DND-41 (cell line): ENCODE measurements around the gene CCDC40.

Source experiments
- ATAC-seq: fragments of 200-7000 bp; cut with Tn5 transposase; 3 replicates; pipeline ENCODE4 v1.9.1; 2021; ENCODE audit warnings: low read depth; ENCODE audit not compliant: insufficient read depth
- DNase-seq: peaks from one replicate; pipeline ENCODE4 v3.0.0-alpha.2; 2020
- H2AFZ ChIP-seq: 2 replicates; pipeline ENCODE4 v1.6.0; 2012; ENCODE audit warnings: low read depth, low read length
- H3K27ac ChIP-seq: 2 replicates; pipeline ENCODE4 v1.5.1; 2012; ENCODE audit warnings: low read length, inconsistent platforms
- H3K27me3 ChIP-seq: fragments of 200-600 bp; sonication (generic); 2 replicates; pipeline ENCODE4 v1.6.0; 2012; ENCODE audit warnings: low read length, mild to moderate bottlenecking, inconsistent platforms; ENCODE audit not compliant: insufficient read depth, poor library complexity
- H3K36me3 ChIP-seq: 2 replicates; pipeline ENCODE4 v1.5.1; 2012; ENCODE audit warnings: low read length, inconsistent platforms; ENCODE audit not compliant: insufficient read depth
- H3K4me1 ChIP-seq: 2 replicates; pipeline ENCODE4 v1.5.1; 2012; ENCODE audit warnings: mild to moderate bottlenecking, low read length; ENCODE audit not compliant: insufficient read depth
- H3K4me2 ChIP-seq: 2 replicates; pipeline ENCODE4 v1.6.0; 2012; ENCODE audit warnings: mild to moderate bottlenecking, moderate library complexity, low read length, inconsistent platforms; ENCODE audit not compliant: insufficient read depth
- H3K4me3 ChIP-seq, 2 experiments: fragments of 200-600 bp in 1 of 2; shearing (Covaris generic) in 1 of 2; 2 replicates each; pipeline ENCODE4 v1.5.1; 2012 to 2016; ENCODE audit warnings: inconsistent platforms in 2 of 2, low read length in 2 of 2, mild to moderate bottlenecking in 2 of 2, low read depth in 1 of 2, moderate library complexity in 1 of 2
- H3K79me2 ChIP-seq: 2 replicates; pipeline ENCODE4 v1.6.0; 2012; ENCODE audit warnings: low read length, inconsistent platforms; ENCODE audit not compliant: insufficient read depth
- H3K9ac ChIP-seq: 2 replicates; pipeline ENCODE4 v1.6.0; 2012; ENCODE audit warnings: low read depth, mild to moderate bottlenecking, inconsistent platforms, low read length, moderate library complexity
- H3K9me3 ChIP-seq: 2 replicates; pipeline ENCODE4 v1.5.1; 2012; ENCODE audit warnings: low read length, moderate library complexity, mild to moderate bottlenecking, inconsistent platforms; ENCODE audit not compliant: insufficient read depth, severe bottlenecking
- H4K20me1 ChIP-seq: 2 replicates; pipeline ENCODE4 v1.6.0; 2012; ENCODE audit warnings: low read length; ENCODE audit not compliant: insufficient read depth
- EZH2 ChIP-seq: IDR thresholded peaks from 3 replicates; pipeline ENCODE4 v1.6.1; 2012; ENCODE audit warnings: borderline replicate concordance, low read depth, mild to moderate bottlenecking, moderate library complexity, low read length, inconsistent platforms; ENCODE audit not compliant: severe bottlenecking
- TF ChIP-seq, protein P1 (sequence below): IDR thresholded peaks from 2 replicates; pipeline ENCODE4 v1.5.1; 2012; ENCODE audit warnings: borderline replicate concordance, low read length, moderate library complexity, mild to moderate bottlenecking; ENCODE audit not compliant: poor library complexity, severe bottlenecking; ENCODE audit errors: extremely low read depth

CCDC40 gene

DNA sequence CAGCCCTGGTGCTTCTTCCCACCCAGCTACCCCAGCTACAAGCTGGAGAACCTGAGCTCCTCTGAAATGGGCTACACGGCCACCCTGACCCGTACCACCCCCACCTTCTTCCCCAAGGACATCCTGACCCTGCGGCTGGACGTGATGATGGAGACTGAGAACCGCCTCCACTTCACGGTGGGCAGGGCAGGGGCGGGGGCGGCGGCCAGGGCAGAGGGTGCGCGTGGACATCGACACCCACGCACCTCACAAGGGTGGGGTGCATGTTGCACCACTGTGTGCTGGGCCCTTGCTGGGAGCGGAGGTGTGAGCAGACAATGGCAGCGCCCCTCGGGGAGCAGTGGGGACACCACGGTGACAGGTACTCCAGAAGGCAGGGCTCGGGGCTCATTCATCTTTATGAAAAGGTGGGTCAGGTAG lies 68.5 kb downstream of the CCDC40 start:
- no peak for DNase-seq
- H3K9ac ChIP-seq: no peak overlapping the region
- H3K27ac ChIP-seq: no peak overlapping the region
- no peak overlapping the region for H2AFZ ChIP-seq
- no peaks in the 10 kb centered on the region; the same call in 1 of the 2 replicates for H3K36me3 ChIP-seq
- no peaks in the 10 kb centered on the region for H3K27me3 ChIP-seq
- H3K9me3 ChIP-seq: no peaks in the 10 kb centered on the region
- H3K4me2 ChIP-seq: no peak overlapping the region
- no peaks in the 10 kb centered on the region for H4K20me1 ChIP-seq
- TF ChIP-seq EZH2: no peak
- TF ChIP-seq, protein P1, sequence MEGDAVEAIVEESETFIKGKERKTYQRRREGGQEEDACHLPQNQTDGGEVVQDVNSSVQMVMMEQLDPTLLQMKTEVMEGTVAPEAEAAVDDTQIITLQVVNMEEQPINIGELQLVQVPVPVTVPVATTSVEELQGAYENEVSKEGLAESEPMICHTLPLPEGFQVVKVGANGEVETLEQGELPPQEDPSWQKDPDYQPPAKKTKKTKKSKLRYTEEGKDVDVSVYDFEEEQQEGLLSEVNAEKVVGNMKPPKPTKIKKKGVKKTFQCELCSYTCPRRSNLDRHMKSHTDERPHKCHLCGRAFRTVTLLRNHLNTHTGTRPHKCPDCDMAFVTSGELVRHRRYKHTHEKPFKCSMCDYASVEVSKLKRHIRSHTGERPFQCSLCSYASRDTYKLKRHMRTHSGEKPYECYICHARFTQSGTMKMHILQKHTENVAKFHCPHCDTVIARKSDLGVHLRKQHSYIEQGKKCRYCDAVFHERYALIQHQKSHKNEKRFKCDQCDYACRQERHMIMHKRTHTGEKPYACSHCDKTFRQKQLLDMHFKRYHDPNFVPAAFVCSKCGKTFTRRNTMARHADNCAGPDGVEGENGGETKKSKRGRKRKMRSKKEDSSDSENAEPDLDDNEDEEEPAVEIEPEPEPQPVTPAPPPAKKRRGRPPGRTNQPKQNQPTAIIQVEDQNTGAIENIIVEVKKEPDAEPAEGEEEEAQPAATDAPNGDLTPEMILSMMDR: no peak
- ATAC-seq: no peak
- H3K4me1 ChIP-seq: peaks cover 25% of the 10 kb centered on the region
- no peak overlapping the region for H3K4me3 ChIP-seq
- H3K79me2 ChIP-seq: peaks cover 15% of the 10 kb centered on the region

DNA sequence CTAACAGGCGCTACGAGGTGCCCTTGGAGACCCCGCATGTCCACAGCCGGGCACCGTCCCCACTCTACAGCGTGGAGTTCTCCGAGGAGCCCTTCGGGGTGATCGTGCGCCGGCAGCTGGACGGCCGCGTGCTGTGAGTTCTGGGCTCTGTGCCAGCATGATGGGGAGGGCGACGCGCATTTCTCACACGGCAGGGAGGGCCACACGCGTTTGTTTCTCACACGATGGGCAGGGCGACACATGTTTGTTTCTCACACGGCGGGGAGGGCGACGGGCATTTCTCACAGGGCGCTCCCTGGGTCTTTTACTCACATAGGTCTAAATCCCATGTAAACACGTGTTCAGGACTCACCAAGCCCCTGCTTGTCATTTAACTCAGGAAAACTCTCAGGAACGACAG lies 69.3 kb downstream of the CCDC40 start:
- DNase-seq: no peak
- ATAC-seq: no peak

DNA sequence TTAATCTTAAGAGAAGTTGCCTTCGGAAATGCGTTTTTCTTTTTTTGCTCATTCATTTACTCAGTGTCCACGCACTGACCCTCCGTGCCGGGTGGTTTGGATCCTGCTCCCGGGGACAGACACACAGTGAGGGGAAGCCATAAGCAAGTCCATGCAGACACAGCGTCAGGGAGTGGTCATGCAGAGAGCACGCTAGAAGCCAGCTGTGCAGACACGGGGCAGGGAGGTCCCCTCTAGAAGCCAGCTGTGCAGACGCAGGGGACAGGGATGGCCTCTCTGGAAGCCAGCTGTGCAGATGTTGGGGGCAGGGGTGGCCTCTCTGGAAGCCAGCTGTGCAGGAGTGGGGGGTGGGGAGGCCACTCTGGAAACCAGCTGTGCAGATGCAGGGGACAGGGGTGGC lies 69.7 kb downstream of the CCDC40 start:
- ATAC-seq (no peak), DNase-seq (no peak)
- Histone ChIP-seq H3K9me3 (no peaks in the 10 kb centered on the region), H3K27ac (no peak overlapping the region), H3K4me3 (no peak overlapping the region), H3K79me2 (peaks cover 15% of the 10 kb centered on the region), H3K9ac (no peak overlapping the region), H4K20me1 (no peaks in the 10 kb centered on the region), H3K27me3 (no peaks in the 10 kb centered on the region), H2AFZ (no peak overlapping the region), H3K4me2 (no peak overlapping the region), H3K36me3 (no peaks in the 10 kb centered on the region; the same call in 1 of the 2 replicates), H3K4me1 (peaks cover 13% of the 10 kb centered on the region)
- TF ChIP-seq, protein P1: no peak
- no peak for TF ChIP-seq EZH2

More for the DNA sequence above, 69.3 kb downstream of the CCDC40 start:
- H4K20me1 ChIP-seq: no peaks in the 10 kb centered on the region
- H3K4me1 ChIP-seq: peaks cover 17% of the 10 kb centered on the region
- no peak overlapping the region for H3K4me2 ChIP-seq
- no peak overlapping the region for H2AFZ ChIP-seq
- H3K4me3 ChIP-seq: no peak overlapping the region
- no peak overlapping the region for H3K9ac ChIP-seq
- no peaks in the 10 kb centered on the region; the same call in 1 of the 2 replicates for H3K36me3 ChIP-seq
- H3K27ac ChIP-seq: no peak overlapping the region
- TF ChIP-seq, protein P1: no peak
- no peak for TF ChIP-seq EZH2
- no peaks in the 10 kb centered on the region for H3K27me3 ChIP-seq
- peaks cover 15% of the 10 kb centered on the region for H3K79me2 ChIP-seq
- no peaks in the 10 kb centered on the region for H3K9me3 ChIP-seq

DNA sequence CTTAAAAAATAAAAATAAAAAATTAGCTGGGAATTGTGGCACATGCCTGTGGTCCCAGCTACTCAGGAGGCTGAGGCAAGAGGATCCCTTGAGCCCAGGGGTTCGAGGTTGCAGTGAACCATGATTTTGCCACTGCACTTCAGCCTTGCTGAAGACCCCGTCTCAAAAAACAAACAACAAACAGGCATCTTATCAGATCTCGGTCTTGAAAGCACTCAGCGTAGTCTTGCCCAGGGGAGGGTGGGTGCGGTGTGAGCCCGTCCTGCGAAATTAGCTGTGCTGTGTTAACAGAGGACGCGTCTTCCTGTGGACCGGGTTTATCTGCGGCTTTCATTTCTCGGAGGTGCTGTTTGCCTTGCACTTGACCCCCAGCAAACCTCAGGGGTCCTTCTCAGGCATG lies 70.3 kb downstream of the CCDC40 start:
- no peak overlapping the region for H3K9ac ChIP-seq
- H4K20me1 ChIP-seq: no peaks in the 10 kb centered on the region
- no peak for ATAC-seq
- H3K36me3 ChIP-seq: no peaks in the 10 kb centered on the region; the same call in 1 of the 2 replicates
- H3K9me3 ChIP-seq: no peaks in the 10 kb centered on the region
- DNase-seq: no peak
- no peak overlapping the region for H2AFZ ChIP-seq
- no peak overlapping the region for H3K4me2 ChIP-seq
- peaks cover 13% of the 10 kb centered on the region for H3K4me1 ChIP-seq
- H3K79me2 ChIP-seq: peaks cover 12% of the 10 kb centered on the region
- H3K4me3 ChIP-seq: no peak overlapping the region
- H3K27ac ChIP-seq: no peak overlapping the region
- TF ChIP-seq, protein P1: no peak
- no peak for TF ChIP-seq EZH2
- H3K27me3 ChIP-seq: no peaks in the 10 kb centered on the region
